Suprapubic skin (tissue), 4 donors: Measurements from ENCODE around the gene STK17B. TPM values are rescaled to one million over a fixed set of nuclear protein-coding genes. Genes with fewer than 3 reads are reported as not detected.

ENCODE experiments used
- DNase-seq, 2 donors: peaks; one replicate each; pipeline ENCODE4 v3.0.0-alpha.2; 2019; ENCODE audit warnings: low spot score in 2 of 2
- H3K27ac ChIP-seq: fragments of 200-600 bp; sonication (generic); one replicate; pipeline ENCODE4 v1.5.1; 2019
- H3K27me3 ChIP-seq: fragments of 200-600 bp; sonication (generic); one replicate; pipeline ENCODE4 v1.5.1; 2019
- H3K36me3 ChIP-seq: fragments of 200-600 bp; sonication (generic); one replicate; pipeline ENCODE4 v1.5.1; 2019
- H3K4me1 ChIP-seq: fragments of 200-600 bp; sonication (generic); one replicate; pipeline ENCODE4 v1.5.1; 2019
- H3K4me3 ChIP-seq: fragments of 200-600 bp; sonication (generic); one replicate; pipeline ENCODE4 v1.5.1; 2019; ENCODE audit warnings: mild to moderate bottlenecking
- H3K9me3 ChIP-seq: fragments of 200-600 bp; sonication (generic); one replicate; pipeline ENCODE4 v1.5.1; 2019
- CTCF ChIP-seq, 2 donors: fragments of 200-600 bp in 1 of 2; fragments of 450-650 bp in 1 of 2; sonication (generic) in 1 of 2; IDR thresholded peaks; one replicate each; pipeline ENCODE4 v1.5.1; 2016 to 2019; ENCODE audit warnings: antibody characterized with exemption in 2 of 2, mild to moderate bottlenecking in 1 of 2, moderate library complexity in 1 of 2
- EP300 ChIP-seq: sonication (generic); formaldehyde crosslinking; IDR thresholded peaks from one replicate; pipeline ENCODE4 v1.6.1; 2017; ENCODE audit warnings: antibody characterized with exemption
- POLR2A ChIP-seq, 2 donors: fragments of 450-650 bp; IDR thresholded peaks; one replicate each; pipeline ENCODE4 v1.6.1; 2017; ENCODE audit warnings: antibody characterized with exemption in 2 of 2, mild to moderate bottlenecking in 2 of 2, moderate library complexity in 2 of 2
- POLR2AphosphoS5 ChIP-seq, 3 donors: sonication (generic); formaldehyde crosslinking; IDR thresholded peaks; one replicate each; pipeline ENCODE4 v1.6.1; 2017; ENCODE audit warnings: antibody characterized with exemption in 3 of 3
- WGBS: methylation state at CpG from one replicate; pipeline ENCODE4 v1.1.5; 2018; 5-methylcytosine and 5-hydroxymethylcytosine counted together
- total RNA-seq, 4 donors: library from RNA; depleted of rRNA; stranded (reverse); fragments of >200 nt; gene quantifications; one replicate each; pipeline ENCODE4 v1.1.0, GENCODE V29; 2016

The STK17B gene
- total RNA-seq, 4 donors from 2014 or later = 23.2 to 47.2 (median 37.6) TPM

GRCh38 chr2:196083601-196084000, 87.8 kb downstream of the STK17B start:
- Histone ChIP-seq H3K9me3 (peaks cover 6% of the 10 kb centered on the region), H3K27ac (no peak overlapping the region), H3K4me1 (peaks cover 7% of the 10 kb centered on the region), H3K36me3 (no peaks in the 10 kb centered on the region), H3K4me3 (no peak overlapping the region), H3K27me3 (no peaks in the 10 kb centered on the region)
- 87% methylated on average over 4 of the region's 5 CpGs for WGBS
- no peak for DNase-seq
- TF ChIP-seq EP300 = no peak
- no peak for TF ChIP-seq POLR2A (IDR thresholded peaks at IDR 0.05)
- no peak for TF ChIP-seq POLR2AphosphoS5 (IDR thresholded peaks at IDR 0.05)
- TF ChIP-seq CTCF (IDR thresholded peaks at IDR 0.05) = no peak

Other genes starting within 250 kb of the STK17B start
- gene DNAH7, start 102.7 kb downstream of the STK17B start, total RNA-seq = 1 to 10 TPM in 1 of 4 donors, under 1 TPM in 3; 0.10 to 1.2 (median 0.27) TPM